GM18870 (cell line): ENCODE measurements around the gene GGT5.
"Not testable (repeated sequence)": the region's sequence is repeated elsewhere in the genome, so short reads cannot be mapped to it uniquely, and the experiment has no call there.

ENCODE experiments used
- ATAC-seq: cut with Tn5 transposase; IDR thresholded peaks from one replicate; pipeline ENCODE4 v1.9.1; 2021; ENCODE audit warnings: moderate library complexity; ENCODE audit not compliant: unreplicated experiment

Gene GGT5

DNA sequence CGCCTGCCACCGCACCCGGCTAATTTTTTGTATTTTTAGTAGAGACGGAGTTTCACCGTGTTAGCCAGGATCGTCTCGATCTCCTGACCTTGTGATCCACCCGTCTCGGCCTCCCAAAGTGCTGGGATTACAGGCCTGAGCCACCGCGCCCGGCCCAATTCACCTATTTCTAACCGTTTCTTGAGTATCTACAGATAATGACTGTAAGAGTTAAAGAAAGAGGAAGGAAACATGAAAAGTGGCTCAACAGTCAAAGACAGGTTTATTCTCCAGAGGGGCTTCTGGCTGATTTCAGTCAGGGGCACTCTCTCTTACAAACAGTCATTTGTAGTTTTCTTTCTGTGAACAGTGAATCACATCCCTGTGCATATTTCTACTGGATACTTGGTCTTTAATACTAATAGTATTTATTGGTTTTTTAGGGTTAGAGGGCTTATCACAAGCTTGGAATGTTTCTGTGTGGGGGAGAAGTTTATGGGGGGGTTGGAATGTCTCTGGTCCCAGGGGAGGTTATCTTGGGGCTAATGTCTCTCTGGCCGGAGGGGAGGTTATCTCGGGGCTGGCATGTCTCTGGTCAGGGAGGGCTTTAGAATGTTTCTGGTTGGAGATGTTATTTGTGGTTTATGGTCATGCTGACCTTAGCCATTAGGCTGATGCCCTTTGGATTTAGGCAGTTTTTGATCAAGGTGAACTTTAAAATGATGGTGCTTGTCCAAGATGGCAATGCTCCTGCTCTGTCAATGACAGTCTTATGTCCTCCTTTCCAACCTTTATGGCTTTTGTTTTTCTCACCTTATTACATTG lies 38.2 kb downstream of the GGT5 start:
- ATAC-seq, result not testable (repeated sequence)

DNA sequence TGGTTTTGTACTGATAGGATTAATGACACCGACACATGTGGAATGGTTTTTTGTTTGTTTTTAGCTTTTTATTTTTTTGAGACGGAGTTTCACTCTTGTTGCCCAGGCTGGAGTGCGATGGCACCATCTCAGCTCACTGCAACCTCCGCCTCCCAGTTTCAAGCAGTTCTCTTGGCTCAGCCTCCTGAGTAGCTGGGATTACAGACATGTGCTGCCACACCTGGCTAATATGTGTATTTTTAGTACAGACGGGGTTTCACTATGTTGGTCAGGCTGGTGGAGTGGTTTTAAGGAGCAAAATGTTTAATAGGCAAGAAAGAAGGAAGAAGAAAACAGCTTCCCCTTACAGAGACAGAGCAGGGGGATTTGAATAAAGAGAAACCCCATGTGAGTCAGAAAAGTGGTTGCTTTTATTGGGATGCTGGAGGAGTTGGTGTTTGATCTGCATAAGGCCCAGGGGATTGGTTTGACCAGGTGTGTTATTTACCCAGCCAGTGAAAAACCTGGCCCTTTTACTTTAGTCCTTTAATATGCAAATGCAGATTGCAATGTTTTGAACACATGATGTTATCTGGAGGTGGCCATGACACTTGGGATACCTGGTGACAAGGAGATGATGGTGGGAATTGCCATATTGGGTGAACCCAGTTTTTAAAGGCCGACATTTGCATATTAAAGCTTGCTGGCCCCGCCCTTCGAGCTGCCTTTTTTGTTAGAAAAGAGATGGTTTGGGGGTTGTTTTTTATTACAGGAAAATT lies 39.3 kb downstream of the GGT5 start:
- ATAC-seq, result no peak

DNA sequence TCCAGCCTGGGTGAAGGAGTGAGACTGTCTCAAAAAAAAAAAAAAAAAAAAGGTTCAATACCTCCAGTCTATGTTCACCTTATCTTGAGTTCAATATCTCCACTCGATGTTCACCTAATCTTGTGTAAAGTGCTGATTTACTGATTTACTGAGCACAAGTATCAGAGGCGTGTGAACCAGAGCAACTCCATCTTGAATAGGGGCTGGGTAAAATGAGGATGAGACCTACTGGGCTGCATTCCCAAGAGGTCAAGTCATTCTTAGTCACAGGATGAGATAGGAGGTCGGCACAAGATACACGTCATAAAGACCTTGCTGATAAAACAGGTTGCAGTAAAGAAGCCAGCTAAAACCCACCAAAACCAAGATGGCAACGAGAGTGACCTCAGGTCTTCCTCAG lies 41.0 kb downstream of the GGT5 start:
- not testable (repeated sequence) for ATAC-seq

- no peak for ATAC-seq
Measured at GRCh38 chr22:24201681-24202614, 42.9 kb downstream of the GGT5 start.

DNA sequence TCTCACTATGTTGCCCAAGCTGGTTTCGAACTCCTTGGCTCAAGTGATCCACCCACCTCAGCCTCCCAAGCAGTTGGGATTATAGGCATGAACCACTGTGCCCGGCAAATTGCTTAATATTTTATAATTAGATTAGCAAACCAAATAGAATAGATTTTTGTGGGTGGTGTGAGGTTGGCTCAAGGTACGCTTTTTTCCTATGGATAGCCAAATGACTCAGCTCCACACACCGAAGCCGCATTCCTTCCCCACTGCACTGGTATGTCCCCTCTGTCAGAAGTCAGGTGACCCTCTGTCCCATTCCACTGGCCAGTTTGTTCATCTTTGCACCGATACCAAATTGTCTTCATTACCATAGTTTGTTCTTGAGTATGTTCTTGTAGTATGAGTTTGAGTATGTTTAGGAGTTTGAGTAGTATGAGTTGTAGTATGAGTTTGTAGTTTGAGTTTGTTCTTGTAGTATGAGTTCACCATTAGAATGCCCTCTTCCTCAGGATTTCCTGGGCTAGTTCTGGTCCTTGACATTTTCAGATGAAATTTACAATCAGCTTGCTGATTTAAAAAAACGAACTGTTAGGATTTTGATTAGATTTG lies 44.2 kb downstream of the GGT5 start:
- ATAC-seq, result no peak

DNA sequence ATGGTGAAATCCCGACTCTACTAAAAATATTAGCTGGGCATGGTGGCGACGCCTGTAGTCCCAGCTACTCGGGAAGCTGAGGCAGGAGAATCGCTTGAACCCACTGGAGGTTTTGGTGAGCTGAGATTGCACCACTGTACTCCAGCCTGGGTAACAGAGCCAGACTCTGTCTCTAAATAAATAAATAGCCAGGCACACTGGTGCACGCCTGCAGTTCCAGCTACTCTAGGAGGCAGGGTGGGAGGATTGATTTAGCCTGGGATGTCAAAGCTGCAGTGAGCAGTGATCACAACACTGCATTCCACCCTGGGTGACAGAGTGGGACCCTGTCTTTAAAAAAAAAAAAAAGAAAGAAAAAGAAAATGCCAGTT lies 46.2 kb downstream of the GGT5 start:
- ATAC-seq, result no peak

GRCh38 chr22:24191893-24192292 lies 53.0 kb downstream of the GGT5 start:
- no peak for ATAC-seq

- no peak for ATAC-seq
Measured at GRCh38 chr22:24191381-24191841, 53.5 kb downstream of the GGT5 start.

GRCh38 chr22:24190596-24191208 lies 54.2 kb downstream of the GGT5 start:
- ATAC-seq, result no peak

GRCh38 chr22:24190159-24190540 lies 54.7 kb downstream of the GGT5 start:
- ATAC-seq, result no peak

- no peak for ATAC-seq
Measured at GRCh38 chr22:24189249-24190158, 55.4 kb downstream of the GGT5 start.

DNA sequence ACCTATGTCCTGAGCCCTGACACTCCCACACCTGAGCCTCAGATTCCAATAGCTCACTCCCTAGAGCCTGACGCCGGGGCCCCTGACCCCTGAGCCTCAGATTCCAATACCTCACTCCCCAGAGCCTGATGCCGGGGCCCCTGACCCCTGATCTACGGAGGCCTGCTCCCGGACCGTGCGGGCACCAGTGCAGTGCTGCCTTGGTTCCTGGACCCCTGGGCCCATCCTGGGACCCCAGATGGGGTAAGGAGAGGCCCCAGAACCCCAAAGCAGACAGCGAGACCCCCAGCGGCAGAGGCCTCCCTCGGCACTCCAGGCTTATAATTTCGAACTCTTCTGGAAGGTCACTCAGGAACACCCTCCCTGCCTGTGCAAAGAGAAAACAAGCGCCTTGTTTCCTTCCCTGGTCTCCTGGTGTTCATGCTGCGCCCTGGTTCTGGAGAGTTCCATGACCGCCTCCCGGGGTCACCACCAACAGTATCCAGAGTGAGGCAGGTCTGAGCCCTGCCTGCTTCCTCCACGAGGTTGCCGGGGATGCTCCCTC lies 56.1 kb downstream of the GGT5 start:
- ATAC-seq, result no peak

DNA sequence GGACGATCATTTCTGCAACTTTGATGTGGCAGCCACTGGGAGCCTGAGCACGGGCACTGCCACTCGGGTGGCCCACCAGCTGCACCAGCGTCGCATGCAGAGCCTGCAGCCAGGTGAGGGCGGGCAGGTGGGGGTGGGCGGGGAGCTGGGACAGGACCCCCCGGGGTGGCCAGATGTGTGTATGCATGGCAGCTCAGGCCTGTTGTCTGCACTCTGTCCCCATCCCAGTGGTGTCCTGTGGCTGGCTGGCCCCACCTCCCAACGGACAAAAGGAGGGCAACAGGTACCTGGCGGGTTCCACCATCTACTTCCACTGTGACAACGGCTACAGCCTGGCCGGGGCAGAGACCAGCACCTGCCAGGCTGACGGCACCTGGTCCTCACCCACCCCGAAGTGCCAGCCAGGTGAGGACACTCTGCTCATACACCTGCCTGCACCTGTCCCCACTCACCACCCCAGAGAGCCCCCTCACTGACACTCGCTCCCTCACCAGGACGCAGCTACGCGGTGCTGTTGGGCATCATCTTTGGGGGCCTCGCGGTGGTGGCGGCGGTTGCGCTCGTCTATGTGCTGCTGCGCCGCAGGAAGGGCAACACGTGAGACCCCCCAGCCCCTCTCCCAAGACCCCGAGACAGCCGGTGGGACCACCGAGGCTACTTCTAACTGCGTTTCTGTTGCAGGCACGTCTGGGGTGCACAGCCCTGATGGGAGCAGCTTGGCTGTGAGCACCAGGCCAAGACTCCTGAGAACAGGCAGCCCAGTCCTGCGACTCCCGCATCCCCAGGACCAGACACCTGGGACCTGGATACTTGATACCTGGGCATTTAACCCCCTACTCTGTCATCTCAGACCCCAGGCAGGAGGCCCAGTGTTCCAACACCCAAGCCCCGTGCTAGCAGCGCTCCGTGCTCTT lies 56.9 kb downstream of the GGT5 start:
- no peak for ATAC-seq

DNA sequence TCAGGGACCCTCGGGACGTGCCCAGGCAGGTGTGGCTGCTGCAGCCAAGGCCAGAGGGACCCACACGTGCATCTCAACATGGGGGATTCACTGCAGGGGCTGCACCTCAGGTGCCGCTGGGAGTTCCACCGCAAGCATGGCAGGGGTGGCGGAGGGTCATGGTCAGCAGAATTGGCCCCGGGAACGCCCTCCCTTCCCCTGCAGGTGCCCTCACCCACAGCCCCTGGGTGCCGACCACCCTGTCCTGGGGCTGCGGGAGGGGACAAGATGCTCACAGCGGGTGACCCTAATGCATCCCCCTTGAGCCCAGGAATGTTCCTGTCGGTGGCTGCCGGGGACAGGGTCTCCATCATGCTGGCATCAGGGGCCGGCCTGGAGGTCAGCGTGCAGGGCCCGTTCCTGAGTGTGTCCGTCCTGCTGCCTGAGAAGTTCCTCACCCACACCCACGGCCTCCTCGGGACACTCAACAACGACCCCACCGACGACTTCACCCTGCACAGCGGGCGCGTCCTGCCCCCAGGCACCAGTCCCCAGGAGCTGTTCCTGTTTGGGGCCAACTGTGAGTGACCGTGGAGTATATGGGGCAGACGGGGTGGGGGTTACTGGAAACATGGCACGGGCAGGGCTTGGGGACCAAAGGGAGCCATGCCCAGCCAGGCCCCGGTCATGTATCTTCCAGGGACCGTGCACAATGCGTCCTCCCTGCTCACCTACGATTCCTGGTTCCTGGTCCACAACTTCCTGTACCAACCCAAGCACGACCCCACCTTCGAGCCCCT lies 57.8 kb downstream of the GGT5 start:
- ATAC-seq, result no peak

GRCh38 chr22:24186352-24186740 lies 58.5 kb downstream of the GGT5 start:
- ATAC-seq, result no peak

GRCh38 chr22:24185501-24186351 lies 59.2 kb downstream of the GGT5 start:
- no peak for ATAC-seq
